Stimulated activated CD8-positive, alpha-beta memory T cell treated with anti-CD3 and anti-CD28 coated beads, Interleukin-15, amount 100 ng/mL, for 4 hours (primary cell): ENCODE measurements around the gene SYT8.
A peak's percentile ranks its signal among the peaks of the same experiment; 100 is the strongest.

Source experiments
- DNase-seq, 2 donors: peaks; one replicate each; pipeline ENCODE4 v3.0.0-alpha.2; 2020; ENCODE audit warnings: low read depth in 2 of 2

Gene SYT8

GRCh38 chr11:1832211-1832919 lies 2.4 kb upstream of the SYT8 start:
- no peak for DNase-seq

GRCh38 chr11:1832920-1833295 lies 1.9 kb upstream of the SYT8 start:
- DNase-seq: no peak

DNA sequence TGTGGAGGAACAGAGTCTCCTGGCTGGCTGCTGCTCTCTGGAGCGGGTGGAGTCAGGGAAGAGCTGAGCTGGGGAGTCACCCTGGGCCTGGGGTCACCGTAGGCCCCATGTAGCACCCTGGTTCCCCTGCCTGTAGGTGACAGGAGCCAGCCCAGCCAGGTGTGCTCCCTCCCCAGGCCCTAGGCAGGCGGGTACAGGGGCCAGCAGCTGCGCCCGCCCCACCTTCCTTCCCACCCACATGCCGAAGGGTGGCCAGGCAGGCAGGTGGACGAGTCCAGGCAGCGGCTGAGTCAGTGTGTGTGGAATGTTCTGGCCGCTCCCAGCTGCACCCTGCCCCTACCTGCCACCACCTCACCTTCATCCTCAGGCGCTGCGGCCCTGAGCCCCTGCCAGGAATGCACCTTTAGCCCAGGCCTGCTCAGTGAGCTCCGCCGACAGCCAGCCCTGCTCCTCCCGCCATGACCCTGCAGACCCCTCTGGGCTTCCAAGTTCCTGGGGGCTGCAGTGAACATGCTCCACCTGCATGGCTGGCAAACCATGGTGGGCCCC lies 654 bp upstream of the SYT8 start:
- DNase-seq: no peak

- no peak for DNase-seq
These were observed 851 bp downstream of the SYT8 start for GRCh38 chr11:1835671-1836010.

DNA sequence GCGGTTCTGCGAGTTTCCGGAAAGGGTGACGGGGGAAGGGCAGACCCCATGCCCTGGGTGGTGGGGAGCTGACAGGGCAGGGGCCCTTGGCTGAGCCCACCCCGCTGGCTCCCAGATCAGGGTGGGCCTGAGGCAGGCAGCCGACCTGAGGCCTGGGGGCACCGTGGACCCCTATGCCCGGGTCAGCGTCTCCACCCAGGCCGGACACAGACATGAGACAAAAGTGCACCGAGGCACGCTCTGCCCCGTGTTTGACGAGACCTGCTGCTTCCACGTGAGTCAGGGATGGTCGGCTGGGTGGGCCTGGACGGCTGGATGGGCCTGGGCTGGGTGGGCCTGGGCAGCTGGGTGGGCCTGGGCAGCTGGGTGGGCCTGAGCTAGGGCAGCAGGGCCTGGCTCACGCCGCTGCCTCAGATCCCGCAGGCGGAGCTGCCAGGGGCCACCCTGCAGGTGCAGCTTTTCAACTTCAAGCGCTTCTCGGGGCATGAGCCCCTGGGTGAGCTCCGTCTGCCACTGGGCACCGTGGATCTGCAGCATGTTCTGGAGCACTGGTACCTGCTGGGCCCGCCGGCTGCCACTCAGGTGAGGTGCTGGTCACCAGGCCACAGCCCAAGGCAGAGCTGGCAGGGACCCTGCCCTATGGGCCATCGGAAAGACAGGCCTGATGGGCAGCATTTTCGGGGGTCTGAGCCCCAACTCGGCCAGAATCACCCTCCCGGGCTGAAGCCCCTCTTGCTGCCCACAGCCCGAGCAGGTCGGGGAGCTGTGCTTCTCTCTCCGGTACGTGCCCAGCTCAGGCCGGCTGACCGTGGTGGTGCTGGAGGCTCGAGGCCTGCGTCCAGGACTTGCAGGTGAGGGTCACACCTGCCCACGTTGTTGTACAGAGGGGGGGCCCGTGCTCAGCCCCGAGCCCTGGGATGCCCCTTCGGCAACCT lies 1.5 kb downstream of the SYT8 start:
- no peak for DNase-seq

GRCh38 chr11:1837171-1838076 lies 2.6 kb downstream of the SYT8 start:
- peak; percentile 58 to 60 for DNase-seq

GRCh38 chr11:1838077-1838425 lies 3.3 kb downstream of the SYT8 start:
- no peak for DNase-seq

DNA sequence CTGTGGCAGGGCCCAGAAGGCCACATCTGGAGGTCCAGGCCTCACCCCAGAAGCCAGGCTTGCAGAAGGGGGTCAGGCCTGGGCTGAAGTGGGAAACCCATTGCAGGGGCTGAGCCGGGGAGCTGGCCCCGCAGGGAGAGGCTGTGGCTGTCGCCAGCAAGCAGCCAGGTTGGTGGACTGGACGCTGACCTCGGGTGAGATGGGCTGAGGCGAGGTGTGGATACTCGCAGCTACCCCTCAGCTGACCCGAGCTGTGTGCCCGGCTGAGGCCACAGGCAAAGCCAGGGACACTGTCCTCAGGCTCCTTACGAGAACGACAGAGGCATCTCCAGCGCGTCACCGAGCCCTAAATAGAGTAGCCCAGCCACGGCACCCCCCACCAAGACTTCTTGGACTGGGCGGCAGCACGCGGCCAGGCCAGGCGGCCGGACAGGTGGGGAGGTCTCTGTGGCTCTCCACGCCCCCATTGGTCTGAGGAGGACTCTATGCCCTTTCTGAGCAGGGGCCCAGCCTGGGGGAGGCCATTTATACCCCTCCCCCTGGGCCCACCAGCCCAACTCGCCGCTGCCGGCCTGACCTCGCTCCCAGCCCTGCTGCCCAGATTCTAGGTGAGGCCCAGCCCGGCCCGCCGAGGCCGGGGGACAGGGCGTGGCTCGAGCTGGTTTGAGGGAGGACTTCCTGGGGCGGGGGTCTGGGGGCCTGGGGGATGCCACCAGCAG lies 3.8 kb downstream of the SYT8 start, which contains the start of gene TNNI2:
TSS of gene TNNI2 (plus strand) at position 556 of the 719 bp plus-strand sequence. CDS start 716 bp downstream, outside the sequence.
- no peak for DNase-seq

DNA sequence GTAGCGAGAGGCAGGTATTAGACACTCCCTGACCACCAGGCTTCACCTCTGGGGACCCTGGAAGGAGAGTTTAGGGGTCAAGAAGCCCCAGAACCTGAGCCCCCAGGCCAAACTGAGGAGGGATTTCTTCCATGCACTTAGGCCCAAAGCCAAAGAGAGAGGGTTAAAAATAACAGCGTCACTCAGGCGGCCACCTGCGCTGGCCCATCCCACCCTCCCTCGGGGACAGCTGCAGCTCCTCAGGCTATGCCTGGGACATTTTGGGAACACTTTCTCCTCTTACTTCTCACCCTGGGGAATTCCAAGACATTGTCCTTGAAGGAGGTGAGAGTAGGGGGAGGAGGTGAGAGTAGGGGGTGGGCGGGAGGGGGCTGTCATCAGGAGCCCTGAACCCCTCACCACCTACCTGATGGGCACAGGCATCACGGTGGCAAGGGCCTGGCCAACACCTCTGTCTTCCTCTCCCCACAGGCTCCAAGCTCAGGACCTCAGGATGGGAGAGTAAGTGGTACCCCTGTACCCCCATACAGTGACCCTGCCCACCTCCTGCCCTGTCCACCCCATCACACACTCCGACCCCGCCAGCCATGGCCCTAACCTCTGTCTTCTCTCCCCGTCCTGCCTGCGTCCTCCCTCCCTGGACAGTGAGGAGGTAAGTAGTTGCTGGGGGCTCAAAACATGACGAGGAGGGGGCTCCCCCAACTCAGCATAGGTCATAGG lies 4.6 kb downstream of the SYT8 start:
- DNase-seq: no peak

GRCh38 chr11:1839924-1840779 lies 5.4 kb downstream of the SYT8 start:
- DNase-seq: no peak

GRCh38 chr11:1840780-1841480 lies 6.1 kb downstream of the SYT8 start:
- DNase-seq: no peak

- no peak for DNase-seq
These were observed 6.8 kb downstream of the SYT8 start for GRCh38 chr11:1841511-1842148.

DNA sequence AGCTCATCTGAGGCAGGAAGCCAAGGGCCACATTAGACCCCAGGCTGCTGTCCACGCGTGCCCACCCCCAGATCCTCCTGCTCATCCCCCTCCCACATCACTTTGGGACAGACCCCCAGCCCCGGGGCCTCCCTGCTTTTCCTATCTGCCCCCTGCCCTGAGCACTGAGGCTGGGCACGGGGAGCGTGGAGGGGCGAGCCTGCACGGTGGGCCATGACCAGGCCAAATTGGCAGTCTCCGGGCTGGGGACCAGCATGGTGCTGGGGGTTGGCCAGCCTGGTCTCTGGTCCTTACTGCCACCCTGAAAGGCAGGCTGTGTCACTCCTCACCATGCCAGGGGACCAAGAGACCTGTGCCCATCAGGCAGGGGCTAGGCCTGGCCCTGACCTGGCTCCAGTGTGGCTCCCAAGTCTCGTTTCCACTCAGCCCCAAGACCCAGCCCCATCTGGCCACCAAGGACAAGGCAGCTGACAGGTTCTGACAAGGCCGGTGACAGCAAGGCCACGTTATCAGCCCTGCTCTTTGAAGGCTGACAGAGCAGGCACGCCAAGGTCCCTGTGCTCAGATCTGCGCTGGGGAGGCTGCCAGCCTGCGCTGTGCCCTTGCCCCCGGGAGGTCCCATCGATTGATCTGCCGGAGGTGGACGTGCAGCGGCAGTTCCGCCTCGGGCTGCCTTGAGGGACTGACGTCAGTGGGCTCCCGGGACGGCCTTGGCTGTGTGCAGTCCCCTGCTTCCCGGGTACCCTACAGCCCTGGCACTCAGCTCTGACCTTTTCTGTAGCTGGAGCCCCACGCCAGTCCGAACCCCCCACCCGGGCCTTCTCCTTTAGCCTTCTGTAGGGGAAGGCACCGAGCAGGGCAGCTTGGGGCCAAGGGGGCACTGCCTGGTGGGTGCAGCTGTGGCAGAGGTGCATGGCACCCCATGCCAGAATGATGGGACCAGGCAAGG lies 7.6 kb downstream of the SYT8 start:
- DNase-seq: no peak

GRCh38 chr11:1843098-1843473 lies 8.3 kb downstream of the SYT8 start:
- no peak for DNase-seq

DNA sequence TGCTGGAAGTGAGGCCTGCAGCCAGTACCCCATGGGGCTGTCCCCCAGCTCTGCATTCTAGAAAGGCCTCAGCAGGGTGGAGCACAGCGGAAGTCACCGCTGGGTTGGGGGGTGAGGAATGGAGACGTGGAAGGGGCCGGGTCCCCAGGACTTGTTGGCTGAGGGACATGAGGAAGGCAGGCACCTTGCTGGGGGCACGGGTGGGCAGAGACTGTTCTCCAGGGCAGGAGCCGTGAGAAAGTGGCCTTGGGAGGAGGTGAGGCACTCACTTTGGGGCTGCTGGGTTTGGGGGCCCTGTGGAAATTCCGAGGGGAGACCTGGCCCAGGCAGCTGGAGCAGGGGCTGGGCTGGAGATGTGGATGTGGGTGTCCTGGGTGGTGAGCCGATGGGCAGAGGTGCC lies 9.0 kb downstream of the SYT8 start:
- DNase-seq: no peak

GRCh38 chr11:1844221-1845094 lies 9.7 kb downstream of the SYT8 start:
- DNase-seq: no peak
